ENCODE measurements around the gene MAP7D3.
"Not testable (repeated sequence)": the region's sequence is repeated elsewhere in the genome, so short reads cannot be mapped to it uniquely, and the experiment has no call there.

MAP7D3 gene, protein sequence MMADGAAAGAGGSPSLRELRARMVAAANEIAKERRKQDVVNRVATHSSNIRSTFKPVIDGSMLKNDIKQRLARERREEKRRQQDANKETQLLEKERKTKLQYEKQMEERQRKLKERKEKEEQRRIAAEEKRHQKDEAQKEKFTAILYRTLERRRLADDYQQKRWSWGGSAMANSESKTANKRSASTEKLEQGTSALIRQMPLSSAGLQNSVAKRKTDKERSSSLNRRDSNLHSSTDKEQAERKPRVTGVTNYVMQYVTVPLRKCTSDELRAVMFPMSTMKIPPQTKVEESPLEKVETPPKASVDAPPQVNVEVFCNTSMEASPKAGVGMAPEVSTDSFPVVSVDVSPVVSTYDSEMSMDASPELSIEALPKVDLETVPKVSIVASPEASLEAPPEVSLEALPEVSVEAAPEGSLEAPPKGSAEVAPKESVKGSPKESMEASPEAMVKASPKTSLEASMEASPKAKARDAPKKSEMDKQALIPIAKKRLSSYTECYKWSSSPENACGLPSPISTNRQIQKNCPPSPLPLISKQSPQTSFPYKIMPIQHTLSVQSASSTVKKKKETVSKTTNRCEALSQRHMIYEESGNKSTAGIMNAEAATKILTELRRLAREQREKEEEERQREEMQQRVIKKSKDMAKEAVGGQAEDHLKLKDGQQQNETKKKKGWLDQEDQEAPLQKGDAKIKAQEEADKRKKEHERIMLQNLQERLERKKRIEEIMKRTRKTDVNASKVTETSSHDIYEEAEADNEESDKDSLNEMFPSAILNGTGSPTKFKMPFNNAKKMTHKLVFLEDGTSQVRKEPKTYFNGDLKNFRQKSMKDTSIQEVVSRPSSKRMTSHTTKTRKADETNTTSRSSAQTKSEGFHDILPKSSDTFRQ

DNA sequence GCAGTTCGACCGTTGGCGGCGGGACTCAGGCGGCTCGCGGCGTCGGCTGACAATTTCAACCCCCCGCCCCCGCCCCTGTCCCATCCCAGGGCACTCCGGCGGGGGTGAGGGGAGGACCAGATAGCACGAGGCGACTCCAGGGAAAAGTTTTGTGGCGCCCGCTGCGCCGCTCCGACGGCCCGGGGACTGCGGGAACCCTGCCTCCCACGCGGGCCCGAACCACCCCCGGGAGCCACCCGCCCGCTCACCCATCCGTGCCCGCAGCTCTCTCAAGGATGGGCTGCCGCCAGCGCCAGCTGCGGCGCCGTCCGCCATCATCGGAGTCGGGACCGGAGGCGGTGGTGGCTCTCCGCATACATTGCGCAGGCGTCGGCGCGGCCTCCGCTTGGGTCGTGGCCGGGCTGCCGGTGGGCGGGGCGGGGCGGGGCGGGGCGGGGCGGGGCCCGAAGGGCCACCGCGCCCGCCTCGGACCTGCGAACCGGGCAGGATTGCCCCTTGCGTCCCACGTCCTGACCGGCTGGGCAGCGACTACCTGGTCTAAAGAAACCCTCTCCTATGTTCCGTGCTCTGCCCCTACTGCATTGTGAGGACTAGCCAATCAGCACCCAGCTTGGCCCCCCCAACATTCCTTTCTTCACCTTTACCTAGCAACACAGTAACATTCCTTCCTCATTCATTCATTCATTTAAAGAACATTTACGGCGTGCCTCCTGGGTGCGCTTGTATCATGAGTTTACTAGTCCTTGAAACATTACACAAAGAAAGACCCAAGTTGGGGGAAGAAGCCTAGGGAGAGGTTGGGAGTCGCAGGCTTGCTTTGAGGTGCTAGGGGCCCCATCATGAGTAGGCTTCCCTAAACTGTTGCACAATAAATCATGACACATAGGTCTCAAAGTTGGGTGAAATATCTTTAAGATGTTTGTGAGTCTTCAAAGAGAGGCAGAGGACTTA is at the start of gene MAP7D3:
TSS of gene MAP7D3 (minus strand) at position 360 of the 951 bp plus-strand sequence. CDS start at position 318, 42 bp downstream.
- H3K4me3 ChIP-seq (ENCODE audit: low read depth, low read length), result peak within 1 kb of the TSS; percentile 65
- DNase-seq (ENCODE audit: low read depth), result no peak

DNA sequence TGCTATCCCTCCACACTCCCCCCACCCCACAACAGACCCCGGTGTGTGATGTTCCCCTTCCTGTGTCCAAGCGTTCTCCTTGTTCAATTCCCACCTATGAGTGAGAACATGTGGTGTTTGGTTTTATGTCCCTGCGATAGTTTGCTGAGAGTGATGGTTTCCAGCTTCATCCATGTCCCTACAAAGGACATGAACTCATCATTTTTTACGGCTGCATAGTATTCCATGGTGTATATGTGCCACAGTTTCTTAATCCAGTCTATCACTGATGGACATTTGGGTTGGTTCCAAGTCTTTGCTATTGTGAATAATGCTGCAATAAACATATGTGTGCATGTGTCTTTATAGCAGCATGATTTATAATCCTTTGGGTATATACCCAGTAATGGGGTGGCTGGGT is 49.5 kb upstream of the MAP7D3 start, which contains the start of gene ADGRG4:
TSS of gene ADGRG4 (plus strand) at position 243 of the 400 bp plus-strand sequence. CDS start 7,815 bp downstream, outside the sequence.
- not testable (repeated sequence) for H3K4me3 ChIP-seq (ENCODE audit: low read depth, low read length); DNase-seq (ENCODE audit: low read depth)

DNA sequence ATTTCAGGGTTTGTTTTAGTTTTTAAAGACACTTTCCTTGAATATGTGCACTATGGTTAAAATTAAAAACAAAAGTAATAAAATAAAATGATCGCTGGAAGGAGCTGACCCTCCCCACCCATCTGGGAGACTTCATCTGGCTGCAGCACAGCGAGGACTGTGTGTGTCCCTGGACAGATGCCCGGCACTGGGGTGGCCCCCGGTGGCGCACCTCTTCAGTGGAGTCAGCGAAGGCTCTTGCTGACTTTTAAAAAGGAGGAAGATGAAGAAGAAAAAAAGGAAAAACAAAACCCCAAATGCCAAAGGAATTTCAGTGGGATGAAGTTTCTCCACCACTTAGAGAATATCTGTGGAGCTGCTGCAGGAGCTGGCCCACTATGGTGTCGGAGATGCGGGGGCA is 44.2 kb upstream of the MAP7D3 start:
- no peak overlapping the region for H3K4me3 ChIP-seq (ENCODE audit: low read depth, low read length)
- no peak for DNase-seq (ENCODE audit: low read depth)

DNA sequence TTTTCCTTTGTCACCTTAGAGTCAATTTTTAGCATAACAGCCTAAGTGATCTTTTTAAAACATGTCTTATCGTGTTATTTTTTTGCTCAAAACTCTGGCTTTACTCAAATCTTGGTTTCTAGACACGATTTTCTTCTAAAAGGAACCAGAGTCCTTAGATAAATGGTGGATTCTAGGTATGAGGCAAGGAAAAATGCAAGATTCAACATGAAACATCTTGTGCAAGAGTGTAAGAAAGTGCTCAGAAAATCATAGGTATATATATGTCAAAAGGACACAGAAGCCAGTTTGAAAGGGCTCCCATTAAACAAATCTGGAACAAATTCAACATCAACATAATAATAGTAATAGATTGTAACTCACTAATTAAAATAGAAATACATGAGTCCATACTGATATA is 41.5 kb upstream of the MAP7D3 start:
- no peak for DNase-seq (ENCODE audit: low read depth)
- no peak overlapping the region for H3K4me3 ChIP-seq (ENCODE audit: low read depth, low read length)

DNA sequence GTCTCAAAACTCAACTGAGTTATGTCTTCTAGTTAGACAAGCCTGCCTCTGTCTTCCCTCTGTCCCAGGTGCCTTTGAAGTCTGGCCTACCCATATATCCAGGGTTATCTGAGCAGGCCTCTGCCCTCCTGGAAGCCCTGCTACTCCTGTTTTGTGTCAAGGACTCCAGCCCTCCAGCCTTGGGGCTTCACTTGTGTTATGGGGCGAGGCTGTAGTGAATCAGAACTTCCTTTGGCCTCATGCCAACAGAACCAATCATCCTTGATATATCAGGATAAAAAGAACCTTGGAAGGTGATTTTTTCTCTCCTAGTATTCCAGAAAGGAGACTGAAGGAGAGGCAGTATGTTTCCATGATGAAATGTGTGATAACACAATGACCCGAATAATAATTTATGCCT is 40.6 kb upstream of the MAP7D3 start:
- no peak for DNase-seq (ENCODE audit: low read depth)
- H3K4me3 ChIP-seq (ENCODE audit: low read depth, low read length), result no peak overlapping the region

DNA sequence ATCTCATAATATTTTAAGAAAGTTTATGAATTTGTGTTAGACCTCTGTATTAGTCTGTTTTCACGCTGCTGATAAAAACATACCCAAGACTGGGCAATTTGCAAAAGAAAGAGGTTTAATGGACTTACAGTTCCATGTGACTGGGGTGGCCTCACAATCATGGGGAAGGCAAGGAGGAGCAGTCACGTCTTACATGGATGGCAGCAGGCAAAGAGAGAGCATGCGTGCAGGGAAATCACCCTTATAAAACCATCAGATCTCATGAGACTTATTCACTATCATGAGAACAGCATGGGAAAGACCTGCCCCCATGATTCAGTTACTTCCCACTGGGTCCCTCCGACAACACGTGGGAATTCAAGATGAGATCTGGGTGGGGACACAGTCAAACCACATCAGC is 35.2 kb upstream of the MAP7D3 start:
- not testable (repeated sequence) for DNase-seq (ENCODE audit: low read depth); H3K4me3 ChIP-seq (ENCODE audit: low read depth, low read length)

DNA sequence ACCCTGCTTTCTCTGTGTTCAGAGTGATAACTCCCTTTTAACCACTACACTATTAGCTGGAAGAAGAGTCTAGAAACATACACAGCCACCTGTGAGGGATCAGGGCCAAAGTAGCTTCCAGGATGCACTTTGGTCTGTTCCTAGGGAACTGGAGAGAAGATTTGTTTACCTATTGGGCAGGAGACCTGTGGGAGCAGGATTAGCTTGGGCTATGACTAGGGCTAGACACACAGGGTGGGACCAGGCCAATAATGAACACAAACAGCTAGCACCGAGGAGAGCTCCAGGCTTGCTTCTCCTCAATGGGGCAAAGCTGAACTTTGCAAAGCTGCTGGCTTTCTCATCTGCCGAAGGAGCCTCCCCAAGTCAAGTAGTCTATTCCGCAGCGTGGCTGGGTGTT is 24.4 kb upstream of the MAP7D3 start:
- DNase-seq (ENCODE audit: low read depth), result no peak
- no peak overlapping the region for H3K4me3 ChIP-seq (ENCODE audit: low read depth, low read length)

DNA sequence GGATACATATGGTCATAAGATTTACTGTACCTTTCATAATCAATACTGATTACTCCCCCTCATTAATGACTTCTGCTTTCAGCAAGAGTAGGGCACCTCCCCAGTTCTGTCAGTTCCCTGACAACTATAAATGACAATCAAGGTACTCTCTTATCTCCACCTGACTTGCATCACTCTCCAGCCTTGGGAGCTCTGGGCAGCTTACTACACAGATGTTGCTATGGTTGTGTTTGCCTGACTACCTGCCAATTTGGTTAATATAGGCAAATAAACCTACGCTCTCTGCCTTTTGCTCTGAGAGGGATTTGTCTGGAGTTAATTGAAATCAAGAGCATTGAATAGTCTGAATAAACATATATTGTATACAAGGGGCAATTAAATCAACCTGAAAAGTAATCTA is 22.8 kb upstream of the MAP7D3 start:
- no peak for DNase-seq (ENCODE audit: low read depth)
- no peak overlapping the region for H3K4me3 ChIP-seq (ENCODE audit: low read depth, low read length)

DNA sequence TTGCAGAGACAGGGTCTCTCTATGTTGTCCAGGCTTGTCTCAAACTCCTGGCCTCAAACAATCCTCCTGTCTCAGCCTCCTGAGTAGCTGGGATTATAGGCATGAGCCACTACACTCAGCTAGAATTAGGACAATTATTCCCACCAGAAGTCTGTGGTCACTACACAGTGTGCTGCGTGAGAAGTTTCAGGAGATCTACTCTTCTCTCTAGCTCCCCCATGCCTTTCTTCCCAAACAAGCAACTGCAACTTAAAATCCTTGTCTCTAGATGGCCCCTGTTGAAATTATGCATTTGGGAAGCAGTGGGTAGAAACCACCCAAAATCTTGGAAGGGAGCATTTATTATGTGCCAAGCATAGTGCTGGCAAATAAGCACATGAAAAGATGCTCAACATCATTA is 21.1 kb upstream of the MAP7D3 start:
- DNase-seq (ENCODE audit: low read depth), result no peak
- no peak overlapping the region for H3K4me3 ChIP-seq (ENCODE audit: low read depth, low read length)

DNA sequence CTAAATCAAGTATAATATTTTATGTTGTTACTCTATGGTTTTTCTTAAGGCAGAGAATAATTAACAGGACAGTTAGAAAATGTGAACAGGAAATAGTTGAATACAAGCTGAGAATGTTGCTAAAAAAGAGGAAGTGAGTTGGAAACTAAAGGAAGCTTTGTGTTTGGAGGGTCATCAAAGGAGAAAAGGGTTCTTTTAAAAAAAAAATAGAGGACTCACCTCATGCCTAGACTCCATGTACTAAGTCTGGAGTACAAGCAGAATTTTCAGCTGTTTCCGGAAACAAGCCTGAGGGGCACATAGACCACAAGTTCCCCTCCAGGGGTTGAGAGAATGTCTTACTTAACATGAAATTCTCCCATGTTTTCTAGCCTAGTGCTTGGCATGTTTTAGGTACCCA is 20.1 kb upstream of the MAP7D3 start:
- H3K4me3 ChIP-seq (ENCODE audit: low read depth, low read length), result no peak overlapping the region
- no peak for DNase-seq (ENCODE audit: low read depth)

DNA sequence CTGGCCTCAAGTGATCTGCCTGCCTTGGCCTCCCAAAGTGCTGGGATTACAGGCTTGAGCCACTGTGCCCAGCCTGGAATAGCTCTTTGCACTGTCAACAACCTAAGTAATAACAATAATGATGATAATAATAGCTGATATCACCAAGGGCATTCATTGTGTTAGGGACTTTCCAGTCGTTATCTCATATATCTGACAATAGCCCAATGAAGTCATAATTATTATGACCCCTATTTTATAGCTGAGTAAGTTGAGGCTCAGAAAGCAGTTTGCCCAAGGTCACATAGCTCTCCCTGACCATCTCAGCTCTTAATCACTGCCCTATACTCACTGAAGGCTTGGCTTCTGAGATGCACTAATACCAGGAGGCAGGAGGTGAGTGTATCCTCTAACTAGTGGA is 18.7 kb upstream of the MAP7D3 start:
- H3K4me3 ChIP-seq (ENCODE audit: low read depth, low read length), result no peak overlapping the region
- DNase-seq (ENCODE audit: low read depth), result no peak

DNA sequence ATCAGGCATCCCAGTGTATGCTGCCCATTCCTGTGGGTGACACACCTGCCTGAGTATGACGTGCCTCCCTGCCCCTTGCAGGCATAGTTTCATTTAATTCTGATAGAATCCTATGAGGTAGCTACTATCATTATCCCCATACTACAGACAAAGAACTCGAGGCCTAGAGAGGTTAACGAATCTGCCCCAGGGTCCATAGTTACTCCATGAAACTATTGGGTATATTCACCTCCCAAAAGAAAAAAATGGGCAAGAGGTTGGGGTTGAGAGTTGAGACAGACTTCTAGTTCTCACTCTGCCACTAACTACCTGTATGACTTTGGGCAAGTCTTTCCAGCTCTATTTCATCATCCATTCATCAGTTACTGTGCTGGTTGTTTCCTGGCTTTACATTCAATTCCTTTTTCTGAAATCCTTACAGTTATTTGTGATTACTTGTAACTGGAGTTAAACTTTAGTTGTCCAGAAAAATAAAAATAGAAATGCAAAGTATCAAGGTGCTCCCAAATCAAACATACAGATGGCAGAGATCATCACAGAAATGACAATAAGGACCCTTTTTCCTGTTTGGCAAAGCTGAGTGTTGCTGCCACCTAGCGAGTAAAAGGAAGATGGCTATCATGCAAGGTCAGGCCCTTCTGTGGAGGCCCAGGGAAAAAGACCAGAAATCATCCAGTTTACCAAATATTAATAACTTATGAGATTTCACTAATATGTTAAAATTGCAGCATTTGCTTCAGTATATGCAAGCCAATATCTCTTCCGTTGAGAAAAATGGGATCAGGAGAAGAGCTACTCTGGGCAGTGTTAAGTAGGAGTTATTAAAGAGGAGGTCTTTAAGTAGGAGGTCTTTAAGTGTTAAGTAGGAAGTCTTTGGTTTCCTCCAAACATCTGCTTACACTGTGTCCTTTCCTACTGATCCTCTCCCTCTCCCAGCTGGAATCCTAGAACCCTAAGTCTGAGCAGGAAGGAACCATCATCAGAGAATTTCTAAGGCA is 17.1 kb upstream of the MAP7D3 start:
- H3K4me3 ChIP-seq (ENCODE audit: low read depth, low read length), result no peak overlapping the region
- DNase-seq (ENCODE audit: low read depth), result no peak

DNA sequence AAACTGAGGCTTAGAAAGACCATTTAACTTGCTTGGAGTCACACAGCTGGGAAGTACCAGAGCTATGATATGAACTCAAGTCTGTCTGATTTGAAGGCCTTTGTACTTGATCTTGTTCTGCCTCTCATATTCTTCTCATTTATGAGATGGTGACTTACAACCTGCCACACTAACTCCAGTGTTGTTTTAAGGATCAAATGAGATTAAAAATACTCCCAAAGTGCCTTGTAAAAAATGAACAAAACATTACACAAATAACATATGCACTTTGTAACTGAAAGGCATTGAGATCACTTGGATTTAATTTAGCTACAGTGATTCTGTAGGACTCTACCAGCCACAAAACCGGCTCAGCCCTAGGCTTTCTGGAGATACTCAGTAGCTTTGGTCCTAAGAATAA is 15.6 kb upstream of the MAP7D3 start:
- no peak for DNase-seq (ENCODE audit: low read depth)
- no peak overlapping the region for H3K4me3 ChIP-seq (ENCODE audit: low read depth, low read length)

DNA sequence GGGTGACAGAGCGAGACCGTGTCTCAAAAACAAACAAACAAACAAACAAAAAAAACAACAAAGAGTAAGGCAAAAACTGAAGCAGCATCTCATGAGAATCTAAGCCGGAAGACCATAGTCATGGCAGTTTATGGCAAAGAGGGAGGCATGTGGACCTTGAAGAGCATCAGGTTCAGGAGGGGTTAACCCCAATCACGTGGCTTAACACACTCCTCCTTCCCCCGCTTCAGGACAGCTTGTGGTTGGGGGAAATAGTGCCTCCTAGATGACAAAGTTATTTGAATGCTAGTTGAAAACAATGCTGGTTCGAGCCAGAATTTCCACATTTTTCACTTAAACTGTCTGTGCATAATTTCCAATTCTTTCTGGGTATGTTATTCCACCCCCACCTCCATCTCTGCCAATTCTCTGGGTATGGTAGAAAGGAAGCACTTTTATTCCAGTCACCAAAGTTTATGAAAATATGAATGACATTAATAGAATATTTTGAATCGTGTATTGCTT is 11.7 kb upstream of the MAP7D3 start:
- DNase-seq (ENCODE audit: low read depth), result no peak
- H3K4me3 ChIP-seq (ENCODE audit: low read depth, low read length), result no peak overlapping the region

DNA sequence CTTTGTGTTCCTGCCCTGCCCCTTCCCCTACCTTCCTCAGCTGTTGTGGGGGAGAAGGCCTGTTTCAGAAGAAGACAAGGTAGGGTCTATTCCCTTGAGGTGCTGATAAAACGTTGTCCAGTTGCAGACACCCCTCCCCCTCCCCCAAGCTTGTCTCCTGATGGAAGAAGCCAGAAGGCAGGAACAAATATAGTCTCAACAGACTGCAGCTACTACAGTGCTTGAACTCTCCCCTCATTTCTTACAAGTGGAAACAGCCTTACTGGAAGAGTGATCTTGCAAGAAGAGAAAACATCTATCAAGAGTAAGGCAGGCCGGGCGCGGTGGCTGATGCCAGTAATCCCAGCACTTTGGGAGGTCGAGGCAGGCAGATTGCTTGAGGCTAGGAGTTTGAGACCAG is 11.0 kb upstream of the MAP7D3 start:
- no peak for DNase-seq (ENCODE audit: low read depth)
- no peak overlapping the region for H3K4me3 ChIP-seq (ENCODE audit: low read depth, low read length)

DNA sequence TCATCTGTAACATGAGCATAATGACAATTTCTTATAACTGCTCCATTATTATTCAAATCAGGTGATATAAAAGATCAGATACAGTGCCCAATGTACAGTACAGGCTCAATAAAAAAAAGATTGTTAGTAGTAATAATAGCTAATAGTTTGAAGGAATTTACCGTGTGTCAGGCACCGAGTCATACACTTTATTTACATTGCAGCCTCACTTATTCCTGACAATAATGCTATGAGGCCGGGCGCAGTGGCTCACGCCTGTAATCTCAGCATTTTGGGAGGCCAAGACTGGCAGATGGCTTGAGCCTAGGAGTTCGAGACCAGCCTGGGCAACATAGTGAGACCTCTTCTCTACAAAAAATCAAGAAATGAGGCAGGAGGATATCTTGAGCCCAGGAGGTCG is 10.1 kb upstream of the MAP7D3 start:
- no peak for DNase-seq (ENCODE audit: low read depth)
- H3K4me3 ChIP-seq (ENCODE audit: low read depth, low read length), result no peak overlapping the region

DNA sequence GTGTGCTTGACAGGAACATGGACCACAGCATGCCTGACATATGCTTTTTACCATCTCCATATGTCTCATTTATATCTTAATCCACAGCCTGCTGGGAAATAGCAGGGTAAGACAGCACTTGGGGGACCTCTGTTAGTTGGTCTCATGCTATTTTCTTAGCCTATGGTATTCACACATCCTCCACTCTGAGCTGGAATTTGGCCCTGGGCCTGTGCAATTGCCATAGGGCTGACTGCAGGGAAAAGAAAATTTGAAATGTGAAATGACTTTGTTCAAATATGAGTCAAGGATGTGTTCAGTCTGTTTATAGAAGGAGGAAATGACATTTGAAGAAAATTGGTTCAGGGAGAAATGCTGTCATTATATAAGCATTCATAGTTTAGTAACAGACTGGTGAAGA is 9.6 kb upstream of the MAP7D3 start:
- no peak overlapping the region for H3K4me3 ChIP-seq (ENCODE audit: low read depth, low read length)
- DNase-seq (ENCODE audit: low read depth), result peak; percentile 73

DNA sequence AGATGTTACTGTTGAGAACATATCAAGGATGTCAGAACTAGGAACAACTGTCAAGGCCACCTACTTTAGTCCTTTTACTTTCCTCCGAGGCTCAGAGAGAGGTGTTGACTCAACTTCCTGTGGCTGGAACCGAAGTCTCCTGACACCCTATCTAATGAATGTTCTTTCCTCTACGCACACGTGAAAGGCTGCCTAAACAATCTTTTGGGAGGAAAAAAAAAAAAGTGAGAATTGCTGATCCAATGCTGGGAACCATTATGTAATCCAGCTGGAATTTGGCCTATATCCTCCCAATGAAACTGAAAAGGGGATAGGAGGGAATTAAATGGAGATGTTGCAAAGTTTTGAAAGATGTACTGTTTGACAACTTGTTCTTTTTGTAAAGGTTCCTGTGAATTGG is 8.3 kb upstream of the MAP7D3 start:
- peak; percentile 43 for DNase-seq (ENCODE audit: low read depth)
- no peak overlapping the region for H3K4me3 ChIP-seq (ENCODE audit: low read depth, low read length)

All from skeletal muscle cell (primary cell).